Measurements from ENCODE around the gene COX7B2. TPM values are rescaled to one million over a fixed set of nuclear protein-coding genes. Genes with fewer than 3 reads are reported as not detected.

The COX7B2 gene
- not detected for total RNA-seq
- polyA plus RNA-seq = not detected
- long read RNA-seq, donor 1 = 0 reads
- long read RNA-seq, donor 2 = 0 reads
- long read RNA-seq, donor 3 = 0 reads
- long read RNA-seq, donor 4 = 0 reads
- long read RNA-seq, donor 5 = 0 reads

DNA sequence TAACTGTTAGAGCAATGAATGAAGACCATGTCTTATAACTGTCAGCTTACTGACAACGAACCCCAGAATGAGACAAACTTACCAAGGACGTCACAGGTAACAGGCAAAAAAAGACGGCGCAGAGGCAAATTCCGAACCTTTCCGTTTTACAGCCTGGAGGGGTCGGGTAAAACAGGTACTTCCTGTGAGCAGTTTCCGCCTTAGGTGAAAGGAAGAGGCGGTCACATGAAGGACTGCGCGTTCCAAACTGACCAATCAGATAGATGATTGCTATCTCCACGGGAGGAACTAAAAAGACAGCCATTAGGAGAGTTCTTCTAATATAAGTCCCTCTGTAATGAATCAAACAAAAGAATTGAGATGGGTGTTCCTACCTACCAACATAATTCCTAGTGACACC is at the start of gene COX7B2:
TSS of gene COX7B2 (minus strand) at position 168 of the 400 bp plus-strand sequence. CDS start 174,053 bp downstream, outside the sequence.
- H3K4me3 ChIP-seq = no peak within 1 kb of the TSS
- no peak for ATAC-seq (ENCODE audit: insufficient read depth, low FRiP score)
- H3K9ac ChIP-seq (ENCODE audit: insufficient read depth in 1 of 2, low read length in 2 of 2) = no peak within 1 kb of the TSS
- H3K36me3 ChIP-seq (ENCODE audit: control insufficient read depth in 4 of 4, insufficient read depth in 4 of 4, low read length in 4 of 4) = no peaks in the 10 kb centered on the region
- DNase-seq = no peak
- H3K4me1 ChIP-seq (ENCODE audit: control insufficient read depth in 5 of 5, insufficient read depth in 5 of 5, low read length in 5 of 5) = no peaks in the 10 kb centered on the region
- TF ChIP-seq, protein P1, sequence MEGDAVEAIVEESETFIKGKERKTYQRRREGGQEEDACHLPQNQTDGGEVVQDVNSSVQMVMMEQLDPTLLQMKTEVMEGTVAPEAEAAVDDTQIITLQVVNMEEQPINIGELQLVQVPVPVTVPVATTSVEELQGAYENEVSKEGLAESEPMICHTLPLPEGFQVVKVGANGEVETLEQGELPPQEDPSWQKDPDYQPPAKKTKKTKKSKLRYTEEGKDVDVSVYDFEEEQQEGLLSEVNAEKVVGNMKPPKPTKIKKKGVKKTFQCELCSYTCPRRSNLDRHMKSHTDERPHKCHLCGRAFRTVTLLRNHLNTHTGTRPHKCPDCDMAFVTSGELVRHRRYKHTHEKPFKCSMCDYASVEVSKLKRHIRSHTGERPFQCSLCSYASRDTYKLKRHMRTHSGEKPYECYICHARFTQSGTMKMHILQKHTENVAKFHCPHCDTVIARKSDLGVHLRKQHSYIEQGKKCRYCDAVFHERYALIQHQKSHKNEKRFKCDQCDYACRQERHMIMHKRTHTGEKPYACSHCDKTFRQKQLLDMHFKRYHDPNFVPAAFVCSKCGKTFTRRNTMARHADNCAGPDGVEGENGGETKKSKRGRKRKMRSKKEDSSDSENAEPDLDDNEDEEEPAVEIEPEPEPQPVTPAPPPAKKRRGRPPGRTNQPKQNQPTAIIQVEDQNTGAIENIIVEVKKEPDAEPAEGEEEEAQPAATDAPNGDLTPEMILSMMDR (IDR thresholded peaks at IDR 0.05; ENCODE audit: control extremely low read depth, extremely low read depth) = no peak
- no peaks in the 10 kb centered on the region for H3K9me3 ChIP-seq (ENCODE audit: control insufficient read depth in 4 of 4, insufficient read depth in 3 of 4, low read length in 3 of 4)
- no peaks in the 10 kb centered on the region for H3K27me3 ChIP-seq (ENCODE audit: control insufficient read depth in 3 of 3, insufficient read depth in 3 of 3, low read length in 2 of 3)
- WGBS, 2 donors = 88% methylated on average over 12 of the region's 12 CpGs
- H3K27ac ChIP-seq (ENCODE audit: low read depth in 1 of 2, low read length in 1 of 2) = no peak within 1 kb of the TSS

GRCh38 chr4:46956451-46956850 is 47.4 kb upstream of the COX7B2 start:
- Histone ChIP-seq H3K27me3 (ENCODE audit: control insufficient read depth in 3 of 3, insufficient read depth in 3 of 3, low read length in 2 of 3) (peaks cover 0 to 45% (median 0%) of the 10 kb centered on the region in 3 donors), H3K9ac (ENCODE audit: insufficient read depth in 1 of 2, low read length in 2 of 2) (no peak overlapping the region), H3K9me3 (ENCODE audit: control insufficient read depth in 4 of 4, insufficient read depth in 3 of 4, low read length in 3 of 4) (no peaks in the 10 kb centered on the region), H3K4me1 (ENCODE audit: control insufficient read depth in 5 of 5, insufficient read depth in 5 of 5, low read length in 5 of 5) (no peaks in the 10 kb centered on the region), H3K27ac (ENCODE audit: low read depth in 1 of 2, low read length in 1 of 2) (no peak overlapping the region), H3K4me3 (no peak overlapping the region), H3K36me3 (ENCODE audit: control insufficient read depth in 4 of 4, insufficient read depth in 4 of 4, low read length in 4 of 4) (no peaks in the 10 kb centered on the region)
- 57 to 73% methylated on average over 4 of the region's 4 CpGs for WGBS, 2 donors
- no peak for DNase-seq
- TF ChIP-seq, protein P1 (IDR thresholded peaks at IDR 0.05; ENCODE audit: control extremely low read depth, extremely low read depth) = no peak
- ATAC-seq (ENCODE audit: insufficient read depth, low FRiP score) = no peak

- ATAC-seq (ENCODE audit: insufficient read depth, low FRiP score) (no peak), DNase-seq (peak in 1 of 3 donors; percentile 22)
- no peak overlapping the region for H3K4me3 ChIP-seq
- no peaks in the 10 kb centered on the region for H3K36me3 ChIP-seq (ENCODE audit: control insufficient read depth in 4 of 4, insufficient read depth in 4 of 4, low read length in 4 of 4)
- H3K9me3 ChIP-seq (ENCODE audit: control insufficient read depth in 4 of 4, insufficient read depth in 3 of 4, low read length in 3 of 4) = no peaks in the 10 kb centered on the region
- no peaks in the 10 kb centered on the region for H3K4me1 ChIP-seq (ENCODE audit: control insufficient read depth in 5 of 5, insufficient read depth in 5 of 5, low read length in 5 of 5)
- H3K27ac ChIP-seq (ENCODE audit: low read depth in 1 of 2, low read length in 1 of 2) = no peak overlapping the region
- TF ChIP-seq, protein P1 (IDR thresholded peaks at IDR 0.05; ENCODE audit: control extremely low read depth, extremely low read depth) = no peak
- H3K9ac ChIP-seq (ENCODE audit: insufficient read depth in 1 of 2, low read length in 2 of 2) = no peak overlapping the region
- peaks cover 0 to 44% (median 0%) of the 10 kb centered on the region in 3 donors for H3K27me3 ChIP-seq (ENCODE audit: control insufficient read depth in 3 of 3, insufficient read depth in 3 of 3, low read length in 2 of 3)
Observed at GRCh38 chr4:46955601-46956000, 46.6 kb upstream of the COX7B2 start.

DNA sequence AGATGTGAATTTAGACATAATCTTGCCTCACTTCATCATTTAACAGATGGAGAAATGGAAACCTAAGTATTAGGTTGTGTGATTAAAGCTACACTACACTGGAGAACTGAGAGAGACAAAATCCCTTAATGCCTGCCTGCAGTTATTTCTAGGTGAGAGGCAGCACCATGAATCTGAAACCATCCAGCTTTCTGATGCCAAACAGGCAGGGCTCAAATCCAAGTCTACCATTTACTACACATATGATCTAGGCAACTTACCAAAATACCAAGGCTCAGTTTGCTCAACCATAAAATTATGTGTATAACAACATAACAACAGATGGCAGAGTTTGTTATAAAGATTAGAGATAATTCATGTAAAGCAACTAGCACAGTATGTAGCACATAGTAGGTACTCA is 45.6 kb upstream of the COX7B2 start:
- Histone ChIP-seq H3K36me3 (ENCODE audit: control insufficient read depth in 4 of 4, insufficient read depth in 4 of 4, low read length in 4 of 4) (no peaks in the 10 kb centered on the region), H3K9me3 (ENCODE audit: control insufficient read depth in 4 of 4, insufficient read depth in 3 of 4, low read length in 3 of 4) (no peaks in the 10 kb centered on the region), H3K4me3 (no peak overlapping the region), H3K27me3 (ENCODE audit: control insufficient read depth in 3 of 3, insufficient read depth in 3 of 3, low read length in 2 of 3) (peaks cover 0 to 49% (median 0%) of the 10 kb centered on the region in 3 donors), H3K27ac (ENCODE audit: low read depth in 1 of 2, low read length in 1 of 2) (no peak overlapping the region), H3K4me1 (ENCODE audit: control insufficient read depth in 5 of 5, insufficient read depth in 5 of 5, low read length in 5 of 5) (no peaks in the 10 kb centered on the region), H3K9ac (ENCODE audit: insufficient read depth in 1 of 2, low read length in 2 of 2) (no peak overlapping the region)
- DNase-seq (no peak), ATAC-seq (ENCODE audit: insufficient read depth, low FRiP score) (no peak)
- TF ChIP-seq, protein P1 (IDR thresholded peaks at IDR 0.05; ENCODE audit: control extremely low read depth, extremely low read depth) = no peak
